ENCODE results near the gene ARHGAP29.

ARHGAP29 gene

DNA sequence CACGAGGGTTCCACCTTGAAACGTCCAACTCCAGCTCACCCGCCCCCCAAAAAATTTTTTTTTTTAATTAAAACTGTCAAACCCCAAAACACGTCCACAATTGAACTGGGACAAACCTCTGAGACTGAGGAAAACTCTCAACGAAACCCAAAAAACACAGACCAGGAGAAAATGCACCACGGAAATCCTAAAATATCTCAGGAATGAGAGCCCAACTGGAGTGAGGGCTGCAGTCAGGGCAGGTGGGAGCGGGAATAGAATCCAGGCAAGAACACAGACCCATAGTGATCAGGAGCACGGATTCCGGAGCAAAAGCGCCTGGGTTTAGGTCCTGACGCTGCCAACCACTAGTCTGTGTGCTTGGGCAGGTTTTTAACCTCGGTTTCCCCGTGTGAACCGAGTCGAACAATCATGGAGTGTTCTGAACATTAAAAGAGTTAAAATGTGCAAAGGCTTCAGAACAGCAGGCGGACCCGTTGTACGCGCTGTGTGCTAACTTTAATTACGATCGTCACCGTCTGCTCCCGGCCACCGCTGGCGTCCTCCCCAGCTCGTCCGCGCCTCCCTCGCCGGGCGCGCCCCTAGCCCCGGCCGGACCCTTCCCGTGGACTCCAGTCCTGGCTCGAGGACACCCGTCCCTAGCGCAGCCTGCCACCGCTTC lies 624 bp downstream of the ARHGAP29 start:
- in situ Hi-C loops (cut with HindIII; ENCODE audit: low sequenced_read_pairs): no loop called here

GRCh38 chr1:94236013-94236491 lies 1.3 kb downstream of the ARHGAP29 start:
- in situ Hi-C loops (cut with HindIII; ENCODE audit: low sequenced_read_pairs): no loop called here

DNA sequence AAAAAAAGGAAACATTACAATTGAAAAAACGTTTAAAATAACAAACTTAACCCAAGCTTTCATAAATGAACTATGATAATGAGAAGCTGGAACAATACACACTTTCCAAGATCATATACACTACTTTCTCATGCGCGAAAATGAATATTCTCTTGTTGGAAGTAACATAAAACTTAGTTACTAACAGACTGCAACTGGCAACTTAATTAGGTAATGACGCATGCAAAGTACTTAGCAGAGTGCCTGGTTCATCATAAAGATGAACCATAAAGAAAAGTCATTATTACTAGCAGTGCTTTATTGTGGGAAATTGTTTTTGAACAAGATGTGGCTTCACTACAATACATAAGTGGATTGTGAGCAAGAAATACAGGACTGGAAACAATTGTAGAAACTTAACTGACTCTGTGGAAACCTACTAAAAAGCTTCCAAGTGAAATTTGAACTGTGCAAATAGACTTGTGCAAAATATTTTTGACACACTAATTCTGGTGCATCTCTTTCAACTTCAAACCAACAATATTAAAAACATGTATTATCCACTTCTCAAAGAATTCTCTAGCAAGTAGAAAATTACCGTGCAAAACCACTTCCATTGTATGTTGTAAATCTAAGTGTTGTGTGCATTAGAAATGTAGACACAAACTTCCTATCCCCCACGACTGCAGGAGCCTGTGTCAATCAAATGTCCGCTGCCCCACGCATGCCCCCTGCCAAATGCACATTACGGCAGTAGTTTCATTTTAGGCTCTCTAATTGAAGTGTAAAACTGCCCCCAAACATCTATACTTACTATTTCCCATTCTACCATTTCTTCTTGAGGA lies 2.0 kb downstream of the ARHGAP29 start:
- in situ Hi-C loops (cut with HindIII; ENCODE audit: low sequenced_read_pairs): no loop called here

DNA sequence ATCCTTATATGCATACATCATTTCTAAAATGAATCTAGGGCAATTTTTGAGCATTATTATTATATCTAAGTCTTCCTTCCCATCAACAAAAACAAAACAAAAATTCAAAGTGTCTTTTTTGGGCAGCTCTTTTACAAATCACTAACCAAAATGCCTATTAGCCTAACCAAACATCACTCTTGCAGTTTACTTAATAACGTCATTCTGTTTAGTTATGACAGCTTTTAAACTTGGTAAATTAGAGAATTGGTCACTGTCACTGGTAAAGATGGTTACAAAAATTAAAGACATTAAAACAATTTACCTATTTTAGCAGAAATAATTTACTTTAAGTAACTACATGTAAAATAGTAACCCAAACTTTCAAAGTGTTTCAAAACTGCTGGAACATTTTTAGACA lies 2.8 kb downstream of the ARHGAP29 start:
- in situ Hi-C loops (cut with HindIII; ENCODE audit: low sequenced_read_pairs): no loop called here

- in situ Hi-C loops (cut with HindIII; ENCODE audit: low sequenced_read_pairs): no loop called here
Measured at GRCh38 chr1:94231746-94232145, 5.6 kb downstream of the ARHGAP29 start.

DNA sequence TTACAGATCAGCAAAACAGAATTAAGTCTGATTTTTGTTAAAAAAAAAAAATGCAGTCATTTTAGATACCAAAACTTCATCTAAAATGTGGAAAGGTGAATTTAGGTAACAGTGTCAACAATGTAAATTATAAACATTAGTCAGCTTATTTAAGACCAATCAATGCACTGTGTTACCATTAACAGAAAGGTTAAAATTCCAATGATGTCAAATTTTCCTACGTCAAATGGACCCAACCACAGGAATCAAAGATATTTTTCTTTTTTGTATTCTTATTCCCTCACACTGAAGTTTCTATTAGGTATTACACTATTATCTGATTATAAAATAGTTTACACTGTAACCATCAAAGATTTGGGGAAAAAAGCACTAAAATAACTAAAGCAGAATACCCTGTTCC lies 6.5 kb downstream of the ARHGAP29 start:
- in situ Hi-C loops (cut with HindIII; ENCODE audit: low sequenced_read_pairs): no loop called here

GRCh38 chr1:94228640-94229375 lies 8.6 kb downstream of the ARHGAP29 start:
- in situ Hi-C loops (cut with HindIII; ENCODE audit: low sequenced_read_pairs): no loop called here

- in situ Hi-C loops (cut with HindIII; ENCODE audit: low sequenced_read_pairs): no loop called here
Measured at GRCh38 chr1:94227624-94228023, 9.8 kb downstream of the ARHGAP29 start.

- in situ Hi-C loops (cut with HindIII; ENCODE audit: low sequenced_read_pairs): no loop called here
Measured at GRCh38 chr1:94225845-94226244, 11.5 kb downstream of the ARHGAP29 start.

- in situ Hi-C loops (cut with HindIII; ENCODE audit: low sequenced_read_pairs): no loop called here
Measured at GRCh38 chr1:94218332-94218731, 19.1 kb downstream of the ARHGAP29 start.

DNA sequence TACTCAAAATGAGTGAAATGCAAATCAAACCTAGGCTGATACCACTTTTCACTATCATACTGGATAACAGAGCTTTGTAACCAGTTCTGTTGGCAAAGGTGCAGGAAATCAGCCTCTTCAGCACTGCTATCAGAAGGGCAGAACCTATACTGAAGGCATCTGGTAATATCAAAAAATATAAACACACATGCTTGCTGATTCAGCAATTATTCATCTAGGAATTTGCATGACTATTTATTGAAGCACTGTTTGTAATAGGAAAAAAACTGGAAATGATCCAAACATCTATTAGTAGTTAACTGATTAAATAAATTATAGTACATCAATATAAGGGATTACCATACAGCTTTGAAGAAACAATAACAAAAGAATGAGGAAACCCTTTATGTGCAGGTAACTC lies 21.4 kb downstream of the ARHGAP29 start:
- in situ Hi-C loops (cut with HindIII; ENCODE audit: low sequenced_read_pairs): no loop called here

DNA sequence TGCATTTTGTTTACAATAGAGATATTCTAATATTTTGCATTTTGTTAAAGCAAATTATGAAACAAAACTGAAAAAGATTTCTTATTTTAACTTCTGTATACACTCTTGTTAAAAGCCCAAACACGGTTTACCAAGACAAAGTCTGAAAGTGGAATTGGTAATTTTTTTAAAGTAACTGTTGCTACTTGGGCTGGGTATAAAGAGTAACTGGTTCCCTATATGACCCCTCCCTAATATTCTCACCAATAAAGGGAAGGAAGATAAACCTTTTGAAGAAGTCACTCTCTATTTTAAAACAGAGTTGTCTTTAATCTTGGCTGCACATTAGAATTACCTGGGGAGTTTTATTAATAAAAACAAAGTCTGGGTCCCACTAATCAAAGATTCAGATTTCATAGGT lies 27.4 kb downstream of the ARHGAP29 start:
- in situ Hi-C loops (cut with HindIII; ENCODE audit: low sequenced_read_pairs): no loop called here

GRCh38 chr1:94209425-94209824 lies 28.0 kb downstream of the ARHGAP29 start:
- in situ Hi-C loops (cut with HindIII; ENCODE audit: low sequenced_read_pairs): no loop called here

- in situ Hi-C loops (cut with HindIII; ENCODE audit: low sequenced_read_pairs): no loop called here
Measured at GRCh38 chr1:94207695-94208094, 29.7 kb downstream of the ARHGAP29 start.

- in situ Hi-C loops (cut with HindIII; ENCODE audit: low sequenced_read_pairs): no loop called here
Measured at GRCh38 chr1:94205639-94206038, 31.7 kb downstream of the ARHGAP29 start.

DNA sequence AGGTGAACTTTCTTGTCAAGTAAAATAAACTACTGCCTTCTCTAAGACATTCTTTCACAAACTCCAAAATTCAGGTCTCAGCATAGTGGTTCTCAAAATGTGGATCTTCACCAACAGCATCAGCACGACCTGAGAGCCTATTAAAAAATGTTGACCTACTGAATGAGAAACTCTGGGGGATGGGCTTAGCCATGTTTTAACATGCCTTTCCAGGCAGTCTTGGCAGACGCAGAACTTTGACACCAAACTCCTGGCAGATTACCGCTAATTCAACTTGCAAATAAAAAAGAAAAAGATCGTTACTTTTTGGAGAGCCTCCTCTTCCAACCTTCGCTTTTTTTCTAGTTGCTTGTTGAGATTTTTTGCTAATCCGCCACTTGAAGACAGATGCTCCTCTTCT lies 35.1 kb downstream of the ARHGAP29 start:
- in situ Hi-C loops (cut with HindIII; ENCODE audit: low sequenced_read_pairs): no loop called here

GRCh38 chr1:94199398-94199797 lies 38.0 kb downstream of the ARHGAP29 start:
- in situ Hi-C loops (cut with HindIII; ENCODE audit: low sequenced_read_pairs): no loop called here

GRCh38 chr1:94194079-94194865 lies 43.1 kb downstream of the ARHGAP29 start:
- in situ Hi-C loops (cut with HindIII; ENCODE audit: low sequenced_read_pairs): no loop called here

DNA sequence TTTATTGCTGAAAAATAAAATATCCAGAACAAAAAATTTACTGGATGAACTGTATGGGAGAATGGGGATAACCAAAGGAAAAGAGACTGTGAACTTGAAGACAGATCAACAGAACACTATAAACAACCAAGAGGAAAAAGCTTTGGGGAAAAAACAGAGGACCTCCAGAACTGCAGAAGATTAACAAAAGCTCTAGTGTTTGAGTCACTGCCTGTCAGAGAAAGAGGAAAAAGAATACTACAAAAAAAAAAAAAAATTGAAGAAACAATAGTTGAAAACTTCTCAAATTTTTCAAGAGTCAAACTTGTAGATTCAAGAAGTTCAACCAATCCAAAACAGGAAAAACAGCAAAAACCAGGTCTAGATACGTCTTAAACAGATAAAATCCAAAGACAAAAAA lies 44.3 kb downstream of the ARHGAP29 start:
- in situ Hi-C loops (cut with HindIII; ENCODE audit: low sequenced_read_pairs): no loop called here

DNA sequence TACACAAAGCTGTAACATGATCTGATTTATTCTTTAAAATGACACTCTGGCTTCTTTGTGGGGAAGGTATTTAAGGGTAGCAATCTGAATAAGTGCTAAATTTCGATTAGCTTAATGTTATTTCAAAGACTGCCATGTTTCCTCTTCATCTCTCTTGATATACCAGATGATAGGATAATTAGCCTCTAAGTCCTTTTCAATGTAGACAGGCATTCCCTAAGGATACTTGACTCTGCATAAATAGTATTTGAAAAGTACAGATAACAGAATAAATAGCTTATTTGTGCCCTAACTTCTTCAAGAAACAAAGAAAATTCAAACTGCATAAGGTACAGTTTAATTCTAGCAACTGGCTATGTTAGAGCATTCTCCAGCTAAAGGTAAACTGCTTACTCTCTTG lies 46.2 kb downstream of the ARHGAP29 start:
- in situ Hi-C loops (cut with HindIII; ENCODE audit: low sequenced_read_pairs): no loop called here

- in situ Hi-C loops (cut with HindIII; ENCODE audit: low sequenced_read_pairs): no loop called here
Measured at GRCh38 chr1:94186946-94187345, 50.4 kb downstream of the ARHGAP29 start.

All from DLD1 (cell line).